Measurements from ENCODE around the gene UCMA.

GRCh38 chr10:13272164-13272571 is 38.0 kb upstream of the UCMA start:
- TF ChIP-seq, protein P1, sequence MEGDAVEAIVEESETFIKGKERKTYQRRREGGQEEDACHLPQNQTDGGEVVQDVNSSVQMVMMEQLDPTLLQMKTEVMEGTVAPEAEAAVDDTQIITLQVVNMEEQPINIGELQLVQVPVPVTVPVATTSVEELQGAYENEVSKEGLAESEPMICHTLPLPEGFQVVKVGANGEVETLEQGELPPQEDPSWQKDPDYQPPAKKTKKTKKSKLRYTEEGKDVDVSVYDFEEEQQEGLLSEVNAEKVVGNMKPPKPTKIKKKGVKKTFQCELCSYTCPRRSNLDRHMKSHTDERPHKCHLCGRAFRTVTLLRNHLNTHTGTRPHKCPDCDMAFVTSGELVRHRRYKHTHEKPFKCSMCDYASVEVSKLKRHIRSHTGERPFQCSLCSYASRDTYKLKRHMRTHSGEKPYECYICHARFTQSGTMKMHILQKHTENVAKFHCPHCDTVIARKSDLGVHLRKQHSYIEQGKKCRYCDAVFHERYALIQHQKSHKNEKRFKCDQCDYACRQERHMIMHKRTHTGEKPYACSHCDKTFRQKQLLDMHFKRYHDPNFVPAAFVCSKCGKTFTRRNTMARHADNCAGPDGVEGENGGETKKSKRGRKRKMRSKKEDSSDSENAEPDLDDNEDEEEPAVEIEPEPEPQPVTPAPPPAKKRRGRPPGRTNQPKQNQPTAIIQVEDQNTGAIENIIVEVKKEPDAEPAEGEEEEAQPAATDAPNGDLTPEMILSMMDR (IDR thresholded peaks at IDR 0.05): no peak
- TF ChIP-seq POLR2AphosphoS5 (IDR thresholded peaks at IDR 0.05): no peak
- no peak for TF ChIP-seq POLR2A (IDR thresholded peaks at IDR 0.05)
- TF ChIP-seq EP300 (IDR thresholded peaks at IDR 0.05): no peak
